Measurements from ENCODE around the gene PRPF31. TPM values are rescaled to one million over a fixed set of nuclear protein-coding genes. Genes with fewer than 3 reads are reported as not detected.

Gene PRPF31
- total and polyA plus RNA-seq, 9 of the 15 experiments (the other 6 are each of a cell fraction or from before 2014, with no cell fraction given), result 5.8 to 92.2 (median 69.2) TPM

DNA sequence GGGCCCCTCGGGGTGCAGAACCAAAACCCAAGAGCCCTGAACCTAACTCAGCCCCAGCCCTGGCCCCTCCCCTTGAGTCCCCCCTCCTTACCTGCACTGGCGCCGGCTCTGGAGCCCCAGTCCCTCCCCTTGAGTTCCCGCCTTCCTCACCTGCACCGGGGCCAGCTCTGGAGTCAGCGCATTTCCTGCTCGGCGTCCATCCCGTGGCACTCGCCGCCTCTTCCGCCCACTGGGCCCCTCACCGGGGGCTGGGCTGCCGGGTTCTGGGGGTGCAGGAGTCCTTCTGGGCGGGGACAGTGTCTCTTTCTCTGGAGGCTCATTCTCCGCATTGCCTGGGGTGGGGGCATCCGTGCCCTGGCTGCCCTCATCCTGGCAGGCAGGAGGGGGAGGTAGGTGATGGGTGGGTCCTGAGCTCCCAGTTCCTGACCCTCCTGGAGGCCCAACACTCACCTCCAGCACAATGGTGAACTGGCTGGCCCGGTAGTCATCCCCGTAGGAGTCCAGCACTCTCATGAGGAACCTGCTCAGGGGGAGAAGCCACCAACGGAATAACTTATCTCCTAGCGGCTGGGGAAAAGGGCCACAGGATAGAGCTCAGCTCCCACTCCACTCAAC, 7.6 kb upstream of the PRPF31 start:
- Histone ChIP-seq H4K20me1 (replicated peaks; ENCODE audit: control insufficient read depth, insufficient read depth, low read length) (peaks cover 3% of the 10 kb centered on the region; the same call in 1 of the 2 replicates), H3K4me3 (no peak overlapping the region), H3K9me1 (ENCODE audit: control insufficient read depth, insufficient read depth, low read length) (no peaks in the 10 kb centered on the region), H3K4me2 (ENCODE audit: insufficient read depth, low read length) (no peak overlapping the region), H3K79me2 (ENCODE audit: control insufficient read depth, insufficient read depth, low read length) (peaks cover 20% of the 10 kb centered on the region), H2AFZ (ENCODE audit: low read depth, low read length) (no peak overlapping the region), H3K27ac (ENCODE audit: extremely low read depth, low read depth, low read length) (no peak overlapping the region), H3K27me3 (ENCODE audit: control insufficient read depth in 2 of 2, insufficient read depth in 2 of 2, low read length in 2 of 2) (no peaks in the 10 kb centered on the region), H3K9ac (ENCODE audit: insufficient read depth in 1 of 2, low read depth in 2 of 2, low read length in 2 of 2) (no peak overlapping the region), H3K9me3 (replicated peaks; ENCODE audit: control insufficient read depth, insufficient read depth, low read depth, low read length) (no peaks in the 10 kb centered on the region), H3K4me1 (replicated peaks in 1 of 2; ENCODE audit: control insufficient read depth in 2 of 2, insufficient read depth in 2 of 2, low read length in 2 of 2) (peaks cover 0 to 22% of the 10 kb centered on the region in 2 experiments; a peak in 3 of 5 replicates), H3K36me3 (ENCODE audit: control insufficient read depth, insufficient read depth, low read length) (peaks cover 72% of the 10 kb centered on the region; the same call in 2 of the 3 replicates)
- no peak for TF ChIP-seq SP1 (CRISPR knock-in tag; IDR thresholded peaks at IDR 0.05)
- no peak for TF ChIP-seq FUS (optimal IDR thresholded peaks at IDR 0.05; ENCODE audit: low read depth, low read length)
- TF ChIP-seq, protein P1, sequence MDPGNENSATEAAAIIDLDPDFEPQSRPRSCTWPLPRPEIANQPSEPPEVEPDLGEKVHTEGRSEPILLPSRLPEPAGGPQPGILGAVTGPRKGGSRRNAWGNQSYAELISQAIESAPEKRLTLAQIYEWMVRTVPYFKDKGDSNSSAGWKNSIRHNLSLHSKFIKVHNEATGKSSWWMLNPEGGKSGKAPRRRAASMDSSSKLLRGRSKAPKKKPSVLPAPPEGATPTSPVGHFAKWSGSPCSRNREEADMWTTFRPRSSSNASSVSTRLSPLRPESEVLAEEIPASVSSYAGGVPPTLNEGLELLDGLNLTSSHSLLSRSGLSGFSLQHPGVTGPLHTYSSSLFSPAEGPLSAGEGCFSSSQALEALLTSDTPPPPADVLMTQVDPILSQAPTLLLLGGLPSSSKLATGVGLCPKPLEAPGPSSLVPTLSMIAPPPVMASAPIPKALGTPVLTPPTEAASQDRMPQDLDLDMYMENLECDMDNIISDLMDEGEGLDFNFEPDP (CRISPR knock-in tag; IDR thresholded peaks at IDR 0.05), result no peak
- TF ChIP-seq, protein P2, sequence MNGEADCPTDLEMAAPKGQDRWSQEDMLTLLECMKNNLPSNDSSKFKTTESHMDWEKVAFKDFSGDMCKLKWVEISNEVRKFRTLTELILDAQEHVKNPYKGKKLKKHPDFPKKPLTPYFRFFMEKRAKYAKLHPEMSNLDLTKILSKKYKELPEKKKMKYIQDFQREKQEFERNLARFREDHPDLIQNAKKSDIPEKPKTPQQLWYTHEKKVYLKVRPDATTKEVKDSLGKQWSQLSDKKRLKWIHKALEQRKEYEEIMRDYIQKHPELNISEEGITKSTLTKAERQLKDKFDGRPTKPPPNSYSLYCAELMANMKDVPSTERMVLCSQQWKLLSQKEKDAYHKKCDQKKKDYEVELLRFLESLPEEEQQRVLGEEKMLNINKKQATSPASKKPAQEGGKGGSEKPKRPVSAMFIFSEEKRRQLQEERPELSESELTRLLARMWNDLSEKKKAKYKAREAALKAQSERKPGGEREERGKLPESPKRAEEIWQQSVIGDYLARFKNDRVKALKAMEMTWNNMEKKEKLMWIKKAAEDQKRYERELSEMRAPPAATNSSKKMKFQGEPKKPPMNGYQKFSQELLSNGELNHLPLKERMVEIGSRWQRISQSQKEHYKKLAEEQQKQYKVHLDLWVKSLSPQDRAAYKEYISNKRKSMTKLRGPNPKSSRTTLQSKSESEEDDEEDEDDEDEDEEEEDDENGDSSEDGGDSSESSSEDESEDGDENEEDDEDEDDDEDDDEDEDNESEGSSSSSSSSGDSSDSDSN (IDR thresholded peaks at IDR 0.05; ENCODE audit: borderline replicate concordance in 1 of 2, low read depth in 2 of 2, low read length in 2 of 2), result no peak
- TF ChIP-seq CHD1 (IDR thresholded peaks at IDR 0.05; ENCODE audit: low read length), result no peak
- TF ChIP-seq, protein P3, sequence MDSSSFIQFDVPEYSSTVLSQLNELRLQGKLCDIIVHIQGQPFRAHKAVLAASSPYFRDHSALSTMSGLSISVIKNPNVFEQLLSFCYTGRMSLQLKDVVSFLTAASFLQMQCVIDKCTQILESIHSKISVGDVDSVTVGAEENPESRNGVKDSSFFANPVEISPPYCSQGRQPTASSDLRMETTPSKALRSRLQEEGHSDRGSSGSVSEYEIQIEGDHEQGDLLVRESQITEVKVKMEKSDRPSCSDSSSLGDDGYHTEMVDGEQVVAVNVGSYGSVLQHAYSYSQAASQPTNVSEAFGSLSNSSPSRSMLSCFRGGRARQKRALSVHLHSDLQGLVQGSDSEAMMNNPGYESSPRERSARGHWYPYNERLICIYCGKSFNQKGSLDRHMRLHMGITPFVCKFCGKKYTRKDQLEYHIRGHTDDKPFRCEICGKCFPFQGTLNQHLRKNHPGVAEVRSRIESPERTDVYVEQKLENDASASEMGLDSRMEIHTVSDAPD (CRISPR knock-in tag; IDR thresholded peaks at IDR 0.05), result no peak
- TF ChIP-seq SRSF7 (optimal IDR thresholded peaks at IDR 0.05; ENCODE audit: low read depth, low read length), result no peak
- TF ChIP-seq ETS2 (tag; IDR thresholded peaks at IDR 0.05; ENCODE audit: borderline replicate concordance, poor library complexity, severe bottlenecking), result no peak
- no peak for TF ChIP-seq NBN (IDR thresholded peaks at IDR 0.05; ENCODE audit: low read depth)
- peak; percentile 46 for TF ChIP-seq RBFOX2 (IDR thresholded peaks at IDR 0.05; ENCODE audit: low read depth, low read length)
- peak; percentile 57; the same call in 1 of the 2 replicates for TF ChIP-seq POLR2G (IDR thresholded peaks at IDR 0.05; ENCODE audit: low read depth, low read length)
- in situ Hi-C loops (cut with MboI), result no loop called here
- FAIRE-seq (no peak), DNase-seq (ENCODE audit: extremely low read depth in 1 of 4, low spot score in 3 of 4) (peak in 1 of 4 experiments; percentile 12), ATAC-seq (no peak)
- ChIA-PET CTCF (ENCODE audit: low intra/inter-chr PET ratio) (no interaction called here), POLR2A (no interaction called here)
- intact Hi-C loops (cut with micrococcal nuclease), result no loop called here
- BruUV-seq (replicated peaks), result no TSS peak
- 93% methylated on average over 13 of the region's 21 CpGs for WGBS (ENCODE audit: insufficient coverage, low coverage, missing lambda C conversion rate)
